PC-3 (cell line): ENCODE data around the gene TDRD12. TPM values are rescaled to one million over a fixed set of nuclear protein-coding genes. Genes with fewer than 3 reads are reported as not detected.
"Not testable (repeated sequence)": the region's sequence is repeated elsewhere in the genome, so short reads cannot be mapped to it uniquely, and the experiment has no call there.

ENCODE experiments used
- ATAC-seq: fragments of 200-7000 bp; cut with Tn5 transposase; 2 replicates; pipeline ENCODE4 v1.9.1; 2020; ENCODE audit warnings: mild to moderate bottlenecking, moderate library complexity
- BruUV-seq: library from RNA; stranded (reverse); fragments of 400-500 nt; replicated peaks from 2 replicates; lab custom pipeline; 2021; lab: Mats Ljungman, UMichigan
- CTCF ChIA-PET: fragments of 300-600 bp; sonication (Branson Sonifier 250); formaldehyde crosslinking; loops from one replicate; lab custom pipeline; 2022; ENCODE audit warnings: antibody characterized with exemption; lab: Charles Lee
- POLR2A ChIA-PET: fragments of 300-600 bp; sonication (Branson Sonifier 250); formaldehyde crosslinking; loops from one replicate; lab custom pipeline; 2022; ENCODE audit warnings: antibody characterized with exemption; ENCODE audit not compliant: unreplicated experiment; lab: Charles Lee
- DNase-seq: peaks from one replicate; pipeline ENCODE4 v3.0.0-alpha.2; 2015
- H2AFZ ChIP-seq: fragments of 300-600 bp; sonication (generic); 2 replicates; pipeline ENCODE4 v1.6.0; 2016; ENCODE audit warnings: antibody characterized with exemption, low read length
- H3F3A ChIP-seq: fragments of 300-600 bp; sonication (generic); one replicate; pipeline ENCODE4 v1.6.0; 2017; ENCODE audit warnings: antibody characterized with exemption, low read length, control low read depth, mild to moderate bottlenecking; ENCODE audit not compliant: unreplicated experiment
- H3K27ac ChIP-seq: fragments of 300-600 bp; sonication (generic); 2 replicates; pipeline ENCODE4 v1.5.1; 2016; ENCODE audit warnings: mild to moderate bottlenecking, low read length
- H3K27me3 ChIP-seq: fragments of 300-600 bp; sonication (generic); 2 replicates; pipeline ENCODE4 v1.6.1; 2016; ENCODE audit warnings: low read length, mixed read lengths
- H3K36me3 ChIP-seq: fragments of 300-600 bp; sonication (generic); 2 replicates; pipeline ENCODE4 v1.6.1; 2016; ENCODE audit warnings: low read depth, mixed run types, low read length, mixed read lengths
- H3K4me1 ChIP-seq: fragments of 300-600 bp; sonication (generic); 2 replicates; pipeline ENCODE4 v1.5.1; 2016; ENCODE audit warnings: low read length; ENCODE audit not compliant: insufficient read depth
- H3K4me2 ChIP-seq: fragments of 300-600 bp; sonication (generic); 2 replicates; pipeline ENCODE4 v1.6.0; 2016; ENCODE audit warnings: low read length
- H3K4me3 ChIP-seq: fragments of 300-600 bp; sonication (generic); 2 replicates; pipeline ENCODE4 v1.5.1; 2016; ENCODE audit warnings: mild to moderate bottlenecking, low read length, mixed read lengths
- H3K79me2 ChIP-seq: fragments of 300-600 bp; sonication (generic); 2 replicates; pipeline ENCODE4 v1.6.1; 2017; ENCODE audit warnings: low read length, mixed read lengths
- H3K9ac ChIP-seq: fragments of 300-600 bp; sonication (generic); 2 replicates; pipeline ENCODE4 v1.6.0; 2016; ENCODE audit warnings: mild to moderate bottlenecking, low read length
- H3K9me2 ChIP-seq: fragments of 300-600 bp; sonication (generic); replicated peaks from 2 replicates; pipeline ENCODE4 v1.6.1; 2016; ENCODE audit warnings: mixed run types, low read length, mixed read lengths
- H3K9me3 ChIP-seq: fragments of 300-600 bp; sonication (generic); 2 replicates; pipeline ENCODE4 v1.6.1; 2016; ENCODE audit warnings: low read length, mixed read lengths
- H4K20me1 ChIP-seq: fragments of 300-600 bp; sonication (generic); 2 replicates; pipeline ENCODE4 v1.6.1; 2016; ENCODE audit warnings: low read length, mixed read lengths
- EZH2 ChIP-seq: fragments of 300-600 bp; sonication (generic); IDR thresholded peaks from one replicate; pipeline ENCODE4 v1.6.1; 2017; ENCODE audit warnings: antibody characterized with exemption, mild to moderate bottlenecking, low read length; ENCODE audit not compliant: unreplicated experiment
- EZH2phosphoT487 ChIP-seq: fragments of 300-600 bp; sonication (generic); IDR thresholded peaks from 2 replicates; pipeline ENCODE4 v1.6.1; 2018; ENCODE audit warnings: mild to moderate bottlenecking, antibody characterized with exemption, low read length, borderline replicate concordance
- intact Hi-C: fragments of 100-400 bp; cut with micrococcal nuclease; formaldehyde crosslinking; loops from 2 replicates; pipeline ENCODE4 v1.9.0; 2023
- total RNA-seq: library from RNA; depleted of rRNA; stranded (reverse); fragments of >200 nt; gene quantifications from 2 replicates; pipeline ENCODE4 v1.2.3, GENCODE V29; 2014
- TF ChIP-seq, protein P1 (sequence below): fragments of 300-600 bp; sonication (generic); conservative IDR thresholded peaks from 2 replicates; pipeline ENCODE4 v1.5.1; 2017; ENCODE audit warnings: antibody characterized with exemption, low read depth, mild to moderate bottlenecking, low read length

The TDRD12 gene
- total RNA-seq, 1 experiment from 2014 or later: not detected

DNA sequence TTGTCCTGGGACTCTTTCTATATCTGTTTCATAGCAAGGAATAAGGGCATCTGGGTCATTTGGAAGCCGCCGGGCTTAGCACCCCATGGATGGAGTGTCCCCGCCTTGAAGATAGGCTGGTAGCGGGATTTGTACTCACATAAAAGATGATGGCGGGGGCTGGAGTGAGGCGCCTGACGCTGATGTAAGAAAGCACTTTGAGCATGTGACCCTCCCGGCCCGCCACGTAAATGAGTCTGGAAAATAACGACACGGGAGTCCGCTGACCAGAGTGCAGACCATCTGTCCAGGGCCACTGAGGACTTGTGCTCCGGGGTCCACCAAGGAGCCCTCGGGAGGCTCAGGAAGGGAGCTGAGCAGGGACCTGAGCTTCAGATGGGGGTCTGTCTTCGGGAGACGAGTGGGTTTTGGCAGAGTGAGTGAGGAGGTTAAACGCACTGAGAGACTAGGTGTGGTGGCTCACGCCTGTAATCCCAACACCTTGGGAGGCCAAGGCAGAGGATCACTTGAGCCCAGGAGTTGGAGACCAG lies 124.2 kb downstream of the TDRD12 start:
- Histone ChIP-seq H3K4me2 (no peak overlapping the region), H3K4me3 (no peak overlapping the region), H3F3A (no peaks in the 10 kb centered on the region), H3K79me2 (no peaks in the 10 kb centered on the region), H4K20me1 (no peaks in the 10 kb centered on the region), H3K9ac (no peak overlapping the region), H3K9me3 (no peaks in the 10 kb centered on the region), H3K36me3 (no peaks in the 10 kb centered on the region), H2AFZ (no peak overlapping the region), H3K27ac (no peak overlapping the region), H3K9me2 (no peaks in the 10 kb centered on the region), H3K4me1 (no peaks in the 10 kb centered on the region), H3K27me3 (no peaks in the 10 kb centered on the region)
- no TSS peak for BruUV-seq
- intact Hi-C loops: no loop called here
- TF ChIP-seq, protein P1, sequence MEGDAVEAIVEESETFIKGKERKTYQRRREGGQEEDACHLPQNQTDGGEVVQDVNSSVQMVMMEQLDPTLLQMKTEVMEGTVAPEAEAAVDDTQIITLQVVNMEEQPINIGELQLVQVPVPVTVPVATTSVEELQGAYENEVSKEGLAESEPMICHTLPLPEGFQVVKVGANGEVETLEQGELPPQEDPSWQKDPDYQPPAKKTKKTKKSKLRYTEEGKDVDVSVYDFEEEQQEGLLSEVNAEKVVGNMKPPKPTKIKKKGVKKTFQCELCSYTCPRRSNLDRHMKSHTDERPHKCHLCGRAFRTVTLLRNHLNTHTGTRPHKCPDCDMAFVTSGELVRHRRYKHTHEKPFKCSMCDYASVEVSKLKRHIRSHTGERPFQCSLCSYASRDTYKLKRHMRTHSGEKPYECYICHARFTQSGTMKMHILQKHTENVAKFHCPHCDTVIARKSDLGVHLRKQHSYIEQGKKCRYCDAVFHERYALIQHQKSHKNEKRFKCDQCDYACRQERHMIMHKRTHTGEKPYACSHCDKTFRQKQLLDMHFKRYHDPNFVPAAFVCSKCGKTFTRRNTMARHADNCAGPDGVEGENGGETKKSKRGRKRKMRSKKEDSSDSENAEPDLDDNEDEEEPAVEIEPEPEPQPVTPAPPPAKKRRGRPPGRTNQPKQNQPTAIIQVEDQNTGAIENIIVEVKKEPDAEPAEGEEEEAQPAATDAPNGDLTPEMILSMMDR: no peak
- no peak for TF ChIP-seq EZH2phosphoT487
- no peak for TF ChIP-seq EZH2
- ChIA-PET POLR2A (no interaction called here), CTCF (no interaction called here)
- DNase-seq (no peak), ATAC-seq (no peak)

DNA sequence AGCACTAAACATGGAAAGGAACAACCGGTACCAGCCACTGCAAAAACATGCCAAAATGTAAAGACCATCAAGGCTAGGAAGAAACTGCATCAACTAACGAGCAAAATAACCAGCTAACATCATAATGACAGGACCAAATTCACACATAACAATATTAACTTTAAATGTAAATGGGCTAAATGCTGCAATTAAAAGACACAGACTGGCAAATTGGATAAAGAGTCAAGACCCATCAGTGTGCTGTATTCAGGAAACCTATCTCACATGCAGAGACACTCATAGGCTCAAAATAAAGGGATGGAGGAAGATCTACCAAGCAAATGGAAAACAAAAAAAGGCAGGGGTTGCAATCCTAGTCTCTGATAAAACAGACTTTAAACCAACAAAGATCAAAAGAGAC lies 128.5 kb downstream of the TDRD12 start:
- H3K27ac ChIP-seq, POLR2A ChIA-PET: not testable (repeated sequence)

DNA sequence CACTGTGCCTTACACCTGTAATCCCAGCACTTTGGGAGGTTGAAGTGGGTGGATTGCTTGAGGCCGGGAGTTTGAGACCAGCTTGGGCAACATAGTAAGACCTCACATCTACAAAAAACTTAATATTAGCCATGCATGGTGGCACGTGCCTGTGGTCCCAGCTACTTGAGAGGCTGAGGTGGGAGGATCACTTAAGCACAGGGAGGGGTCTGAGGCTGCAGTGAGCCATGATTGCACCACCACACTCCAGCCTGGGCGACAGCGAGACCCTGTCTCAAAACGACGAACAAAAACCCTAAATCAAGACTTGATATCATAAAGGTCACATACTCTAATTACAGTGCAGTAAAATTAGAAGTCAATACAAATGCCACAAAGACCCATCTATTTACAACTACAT lies 132.6 kb downstream of the TDRD12 start:
- ATAC-seq (no peak), DNase-seq (no peak)
- H3K9me3 ChIP-seq: no peaks in the 10 kb centered on the region
- TF ChIP-seq EZH2 (no peak), EZH2phosphoT487 (no peak)
- TF ChIP-seq, protein P1: no peak
- H3K4me2 ChIP-seq: no peak overlapping the region
- H3K4me1 ChIP-seq: no peaks in the 10 kb centered on the region
- H3K27me3 ChIP-seq: no peaks in the 10 kb centered on the region
- no peak overlapping the region for H3K9ac ChIP-seq
- H3K36me3 ChIP-seq: no peaks in the 10 kb centered on the region
- intact Hi-C loops: no loop called here
- H3K4me3 ChIP-seq: no peak overlapping the region
- H3K9me2 ChIP-seq: no peaks in the 10 kb centered on the region
- H3K27ac ChIP-seq: no peak overlapping the region
- H2AFZ ChIP-seq: no peak overlapping the region
- H3K79me2 ChIP-seq: no peaks in the 10 kb centered on the region
- no peaks in the 10 kb centered on the region for H3F3A ChIP-seq
- no TSS peak for BruUV-seq
- ChIA-PET CTCF (no interaction called here), POLR2A (no interaction called here)
- no peaks in the 10 kb centered on the region for H4K20me1 ChIP-seq

More for the DNA sequence above, 128.5 kb downstream of the TDRD12 start:
- H3K4me3 ChIP-seq, H3K9me2 ChIP-seq, H3K27me3 ChIP-seq, H3K4me2 ChIP-seq, H3K36me3 ChIP-seq, H3K9me3 ChIP-seq, H3K4me1 ChIP-seq, intact Hi-C loops, ATAC-seq, H3K79me2 ChIP-seq, BruUV-seq, H3F3A ChIP-seq, CTCF ChIA-PET, H4K20me1 ChIP-seq, H3K9ac ChIP-seq, H2AFZ ChIP-seq, DNase-seq: not testable (repeated sequence)

DNA sequence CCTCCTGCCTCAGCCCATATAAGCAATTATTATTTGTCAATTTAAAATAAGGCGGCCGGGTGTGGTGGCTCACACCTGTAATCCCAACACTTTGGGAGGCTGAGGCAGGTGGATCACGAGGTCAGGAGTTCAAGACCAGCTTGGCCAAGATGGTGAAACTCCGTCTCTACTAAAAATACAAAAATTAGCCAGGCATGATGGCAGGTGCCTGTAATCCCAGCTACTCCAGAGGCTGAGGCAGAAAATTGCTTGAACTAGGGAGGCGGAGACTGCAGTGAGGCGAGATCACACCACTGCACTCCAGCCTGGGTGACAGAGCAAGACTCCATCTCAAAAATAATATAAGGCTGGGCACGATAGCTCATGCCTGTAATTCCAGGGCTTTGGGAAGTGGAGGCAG lies 137.3 kb downstream of the TDRD12 start:
- H3K9ac ChIP-seq, H3K36me3 ChIP-seq, DNase-seq, ATAC-seq, H4K20me1 ChIP-seq, intact Hi-C loops, H3K4me2 ChIP-seq, BruUV-seq, H3K4me3 ChIP-seq, CTCF ChIA-PET, H2AFZ ChIP-seq, H3K4me1 ChIP-seq, H3K79me2 ChIP-seq, H3K27ac ChIP-seq, H3K9me3 ChIP-seq, H3K9me2 ChIP-seq, H3F3A ChIP-seq, H3K27me3 ChIP-seq, POLR2A ChIA-PET: not testable (repeated sequence)
